Measurements from ENCODE around the gene APBA1.

The APBA1 gene

DNA sequence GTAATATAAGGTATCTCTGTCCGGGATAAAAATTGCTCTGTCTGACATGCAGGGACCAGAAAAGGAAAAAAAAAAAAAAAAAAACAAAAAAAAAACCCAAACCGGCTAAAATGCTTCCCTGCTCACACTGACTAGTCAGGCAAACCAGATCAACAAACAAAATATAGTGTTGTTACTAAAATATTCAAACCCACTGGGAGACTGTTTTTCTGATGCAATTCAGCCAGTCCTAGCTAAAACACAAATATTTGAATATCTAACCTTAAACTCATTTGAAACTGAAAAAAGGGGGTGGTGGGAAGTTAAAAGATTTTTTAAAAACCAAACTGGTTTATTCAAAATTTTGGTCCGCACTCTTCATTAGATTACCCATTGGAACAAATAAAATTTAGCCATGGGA is 61.0 kb downstream of the APBA1 start:
- Histone ChIP-seq H3K36me3 (ENCODE audit: control insufficient read depth, insufficient read depth, low read length) (no peaks in the 10 kb centered on the region), H3K27me3 (replicated peaks; ENCODE audit: control insufficient read depth, insufficient read depth, low read length) (no peaks in the 10 kb centered on the region), H3K4me3 (replicated peaks; ENCODE audit: low read depth, low read length) (no peak overlapping the region)
- no peak for DNase-seq (ENCODE audit: extremely low read depth, insufficient read length)
- TF ChIP-seq, protein P1, sequence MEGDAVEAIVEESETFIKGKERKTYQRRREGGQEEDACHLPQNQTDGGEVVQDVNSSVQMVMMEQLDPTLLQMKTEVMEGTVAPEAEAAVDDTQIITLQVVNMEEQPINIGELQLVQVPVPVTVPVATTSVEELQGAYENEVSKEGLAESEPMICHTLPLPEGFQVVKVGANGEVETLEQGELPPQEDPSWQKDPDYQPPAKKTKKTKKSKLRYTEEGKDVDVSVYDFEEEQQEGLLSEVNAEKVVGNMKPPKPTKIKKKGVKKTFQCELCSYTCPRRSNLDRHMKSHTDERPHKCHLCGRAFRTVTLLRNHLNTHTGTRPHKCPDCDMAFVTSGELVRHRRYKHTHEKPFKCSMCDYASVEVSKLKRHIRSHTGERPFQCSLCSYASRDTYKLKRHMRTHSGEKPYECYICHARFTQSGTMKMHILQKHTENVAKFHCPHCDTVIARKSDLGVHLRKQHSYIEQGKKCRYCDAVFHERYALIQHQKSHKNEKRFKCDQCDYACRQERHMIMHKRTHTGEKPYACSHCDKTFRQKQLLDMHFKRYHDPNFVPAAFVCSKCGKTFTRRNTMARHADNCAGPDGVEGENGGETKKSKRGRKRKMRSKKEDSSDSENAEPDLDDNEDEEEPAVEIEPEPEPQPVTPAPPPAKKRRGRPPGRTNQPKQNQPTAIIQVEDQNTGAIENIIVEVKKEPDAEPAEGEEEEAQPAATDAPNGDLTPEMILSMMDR (IDR thresholded peaks at IDR 0.05; ENCODE audit: insufficient read depth, low read length, poor library complexity, severe bottlenecking) = no peak

DNA sequence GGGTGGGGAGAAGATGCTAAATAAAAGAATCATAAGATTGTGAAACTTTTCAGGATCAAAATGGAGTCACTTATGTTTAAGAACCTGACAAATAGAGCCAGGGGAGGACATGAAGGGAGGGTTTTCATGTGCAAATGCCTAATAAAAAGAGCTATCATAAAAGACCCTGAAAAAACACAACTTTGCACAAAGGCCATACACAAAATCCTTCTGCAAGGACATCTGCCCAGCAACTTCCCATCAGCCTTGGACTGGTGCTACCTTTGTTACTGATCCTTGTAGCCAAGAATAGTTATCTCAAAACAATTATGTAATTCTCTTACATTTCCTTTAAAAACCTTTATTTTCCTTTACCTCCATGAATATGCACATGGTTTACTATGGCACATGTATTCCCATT is 63.0 kb downstream of the APBA1 start:
- TF ChIP-seq, protein P1 (IDR thresholded peaks at IDR 0.05; ENCODE audit: insufficient read depth, low read length, poor library complexity, severe bottlenecking) = no peak
- no peaks in the 10 kb centered on the region for H3K36me3 ChIP-seq (ENCODE audit: control insufficient read depth, insufficient read depth, low read length)
- DNase-seq (ENCODE audit: extremely low read depth, insufficient read length) = no peak
- no peaks in the 10 kb centered on the region; the same call in 1 of the 2 replicates for H3K27me3 ChIP-seq (replicated peaks; ENCODE audit: control insufficient read depth, insufficient read depth, low read length)
- no peak overlapping the region for H3K4me3 ChIP-seq (replicated peaks; ENCODE audit: low read depth, low read length)

DNA sequence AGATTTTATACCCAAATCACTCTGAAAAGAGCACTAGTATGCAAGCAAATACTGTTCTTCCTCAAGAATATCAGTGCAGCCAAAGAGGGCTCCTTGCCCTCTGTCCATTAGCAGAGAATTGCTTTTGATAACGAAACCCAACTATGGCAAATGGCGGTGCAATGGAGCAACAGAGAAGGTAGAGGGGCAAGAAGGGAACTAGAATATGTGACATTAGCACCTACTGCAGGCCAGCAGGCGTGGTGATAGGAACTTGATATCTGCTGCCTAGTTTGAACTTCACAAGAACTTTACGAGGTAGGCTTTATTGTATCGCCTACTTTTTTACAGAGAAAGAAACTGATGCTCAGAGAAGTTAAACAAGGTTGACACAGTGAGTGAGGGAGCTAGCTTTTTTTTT is 66.1 kb downstream of the APBA1 start:
- TF ChIP-seq, protein P1 (IDR thresholded peaks at IDR 0.05; ENCODE audit: insufficient read depth, low read length, poor library complexity, severe bottlenecking) = no peak
- DNase-seq (ENCODE audit: extremely low read depth, insufficient read length) = no peak
- Histone ChIP-seq H3K27me3 (replicated peaks; ENCODE audit: control insufficient read depth, insufficient read depth, low read length) (no peaks in the 10 kb centered on the region; the same call in 1 of the 2 replicates), H3K4me3 (replicated peaks; ENCODE audit: low read depth, low read length) (no peak overlapping the region), H3K36me3 (ENCODE audit: control insufficient read depth, insufficient read depth, low read length) (no peaks in the 10 kb centered on the region)

DNA sequence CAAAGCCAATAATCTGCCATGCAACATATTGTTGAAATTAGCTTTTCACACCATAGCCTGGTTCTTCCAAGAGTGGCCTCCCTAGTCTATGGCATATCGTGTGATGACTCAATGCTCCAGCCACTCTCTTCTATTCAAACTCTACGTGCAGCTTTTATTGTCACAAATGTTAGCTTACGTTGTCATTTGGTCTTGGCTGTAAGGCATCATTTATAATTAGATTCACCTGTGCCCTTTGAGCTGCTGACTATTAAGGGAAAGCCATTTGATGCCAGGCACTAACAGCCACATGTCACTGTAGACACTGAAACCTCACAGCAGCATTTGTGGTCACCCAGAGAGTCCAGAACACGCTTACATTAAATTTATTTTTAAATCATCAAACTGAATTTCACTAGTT is 66.8 kb downstream of the APBA1 start:
- TF ChIP-seq, protein P1 (IDR thresholded peaks at IDR 0.05; ENCODE audit: insufficient read depth, low read length, poor library complexity, severe bottlenecking) = no peak
- no peak for DNase-seq (ENCODE audit: extremely low read depth, insufficient read length)
- no peaks in the 10 kb centered on the region; the same call in 1 of the 2 replicates for H3K27me3 ChIP-seq (replicated peaks; ENCODE audit: control insufficient read depth, insufficient read depth, low read length)

DNA sequence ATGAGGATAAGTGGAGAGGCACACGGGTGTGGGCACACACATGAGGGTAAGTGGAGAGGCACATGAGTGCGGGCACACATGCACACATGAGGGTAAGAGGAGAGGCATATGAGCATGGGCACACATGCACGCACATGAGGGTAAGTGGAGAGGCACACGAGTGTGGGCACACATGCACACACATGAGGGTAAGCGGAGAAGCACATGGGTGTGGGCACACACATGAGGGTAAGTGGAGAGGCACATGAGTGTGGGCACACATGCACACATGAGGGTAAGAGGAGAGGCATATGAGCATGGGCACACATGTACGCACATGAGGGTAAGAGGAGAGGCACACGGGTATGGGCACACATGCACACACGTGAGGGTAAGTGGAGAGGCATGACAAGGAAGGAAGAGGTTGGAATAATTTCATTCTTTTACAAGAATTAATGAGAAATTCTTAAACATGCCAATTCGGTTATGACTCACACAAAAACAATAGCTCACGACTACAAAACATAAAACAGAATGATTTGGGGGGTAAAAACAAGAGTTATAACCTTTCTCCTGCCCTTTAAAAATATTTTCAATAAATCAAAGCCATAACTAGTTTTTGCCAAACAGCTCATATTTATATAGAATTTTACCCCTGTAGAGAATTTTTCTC is 67.5 kb downstream of the APBA1 start:
- DNase-seq (ENCODE audit: extremely low read depth, insufficient read length) = no peak
- TF ChIP-seq, protein P1 (IDR thresholded peaks at IDR 0.05; ENCODE audit: insufficient read depth, low read length, poor library complexity, severe bottlenecking) = no peak
- H3K27me3 ChIP-seq (replicated peaks; ENCODE audit: control insufficient read depth, insufficient read depth, low read length) = no peaks in the 10 kb centered on the region; the same call in 1 of the 2 replicates
- no peaks in the 10 kb centered on the region for H3K36me3 ChIP-seq (ENCODE audit: control insufficient read depth, insufficient read depth, low read length)
- H3K4me3 ChIP-seq (replicated peaks; ENCODE audit: low read depth, low read length) = no peak overlapping the region

More for the DNA sequence above, 66.8 kb downstream of the APBA1 start:
- H3K36me3 ChIP-seq (ENCODE audit: control insufficient read depth, insufficient read depth, low read length) = no peaks in the 10 kb centered on the region
- no peak overlapping the region for H3K4me3 ChIP-seq (replicated peaks; ENCODE audit: low read depth, low read length)

Data from GM06990 (cell line).